GM15510 (cell line): ENCODE data around the gene MEIS2.

Experiments
- POLR2A ChIP-seq: IDR thresholded peaks from 3 replicates; pipeline ENCODE4 v1.6.1; 2011; ENCODE audit warnings: borderline replicate concordance; ENCODE audit not compliant: insufficient read length; ENCODE audit errors: extremely low read depth

MEIS2 gene

GRCh38 chr15:36897834-36898233 lies 202.5 kb downstream of the MEIS2 start:
- no peak for TF ChIP-seq POLR2A

GRCh38 chr15:36896949-36897348 lies 203.4 kb downstream of the MEIS2 start:
- TF ChIP-seq POLR2A = no peak

DNA sequence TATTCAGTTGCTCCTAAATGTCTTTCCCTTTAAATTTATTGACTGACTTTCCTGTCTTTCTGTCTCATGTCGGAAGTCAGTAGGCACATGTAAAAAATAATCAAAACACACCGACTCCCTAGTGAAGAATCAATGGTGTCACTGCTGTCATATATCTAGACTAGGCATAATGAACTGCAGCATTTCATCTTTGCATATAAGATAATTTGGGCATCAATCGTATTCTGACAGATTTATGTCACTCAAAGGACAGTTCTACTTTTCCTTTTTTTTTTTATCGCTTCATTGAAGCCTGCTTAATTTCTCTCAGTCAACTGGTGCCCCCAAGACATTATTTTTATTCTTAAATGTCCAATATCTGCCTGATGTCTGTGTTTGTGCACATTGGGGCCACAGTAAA lies 206.3 kb downstream of the MEIS2 start:
- TF ChIP-seq POLR2A = no peak

- no peak for TF ChIP-seq POLR2A
Observed at GRCh38 chr15:36893276-36893675, 207.1 kb downstream of the MEIS2 start.

GRCh38 chr15:36888011-36888992 lies 212.0 kb downstream of the MEIS2 start:
- no peak for TF ChIP-seq POLR2A

GRCh38 chr15:36887214-36887961 lies 213.0 kb downstream of the MEIS2 start:
- TF ChIP-seq POLR2A = no peak

DNA sequence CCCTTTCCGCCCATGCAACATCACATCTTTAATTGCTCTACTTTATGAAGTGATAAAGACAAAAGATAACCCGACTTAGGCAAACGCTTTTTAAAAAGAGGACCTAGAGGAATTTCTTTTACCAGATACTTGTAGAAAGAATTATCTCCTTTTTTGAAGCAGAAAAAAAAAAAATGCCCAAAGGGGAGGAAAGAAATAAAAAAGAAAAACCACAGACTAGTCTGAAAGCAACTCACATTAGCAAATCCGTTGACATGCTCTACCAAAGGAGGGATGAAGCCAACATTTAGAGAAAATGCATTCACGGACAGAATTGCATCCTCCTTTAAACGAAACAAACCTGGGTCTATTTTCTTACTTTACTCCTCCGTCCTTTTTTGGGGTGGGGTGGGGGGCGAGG lies 213.6 kb downstream of the MEIS2 start:
- TF ChIP-seq POLR2A = no peak

DNA sequence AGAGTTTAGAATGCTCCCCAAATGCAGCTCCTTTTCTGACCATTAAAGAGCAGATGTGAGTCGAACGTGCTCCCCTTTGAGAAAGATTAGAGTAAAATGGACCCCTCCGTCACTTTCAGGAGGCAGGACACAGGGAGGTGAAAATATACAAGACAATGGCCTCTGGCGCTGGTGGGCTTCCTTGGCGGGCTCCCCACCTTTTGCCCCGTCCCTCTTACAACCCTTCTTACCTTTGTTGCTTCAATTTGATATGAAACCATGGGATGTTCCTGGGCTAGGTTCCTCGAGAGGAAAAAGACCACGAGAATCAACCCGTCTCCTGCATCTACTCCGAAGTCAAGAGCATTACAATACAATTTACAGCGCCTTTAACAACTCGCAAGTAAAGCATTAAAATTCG lies 214.2 kb downstream of the MEIS2 start:
- no peak for TF ChIP-seq POLR2A

DNA sequence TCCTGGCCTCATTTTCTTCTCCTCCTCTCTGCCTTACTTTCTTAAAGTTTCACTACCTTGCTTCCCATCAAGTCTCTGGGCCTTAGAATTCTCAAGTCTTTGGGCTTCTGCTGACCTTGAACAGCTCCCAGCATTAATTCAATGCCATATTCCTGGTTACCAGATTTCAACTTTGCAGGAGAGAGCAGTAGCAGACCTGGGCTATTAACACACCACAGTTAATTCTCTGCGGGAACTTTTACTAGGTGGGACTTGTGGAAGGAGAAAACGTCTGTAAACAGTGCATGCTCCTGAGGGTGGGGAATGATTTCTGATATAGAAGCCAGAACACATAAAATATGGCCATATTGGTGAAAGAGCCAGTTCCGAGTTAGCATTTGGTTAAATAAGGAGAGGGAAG lies 214.6 kb downstream of the MEIS2 start:
- no peak for TF ChIP-seq POLR2A

DNA sequence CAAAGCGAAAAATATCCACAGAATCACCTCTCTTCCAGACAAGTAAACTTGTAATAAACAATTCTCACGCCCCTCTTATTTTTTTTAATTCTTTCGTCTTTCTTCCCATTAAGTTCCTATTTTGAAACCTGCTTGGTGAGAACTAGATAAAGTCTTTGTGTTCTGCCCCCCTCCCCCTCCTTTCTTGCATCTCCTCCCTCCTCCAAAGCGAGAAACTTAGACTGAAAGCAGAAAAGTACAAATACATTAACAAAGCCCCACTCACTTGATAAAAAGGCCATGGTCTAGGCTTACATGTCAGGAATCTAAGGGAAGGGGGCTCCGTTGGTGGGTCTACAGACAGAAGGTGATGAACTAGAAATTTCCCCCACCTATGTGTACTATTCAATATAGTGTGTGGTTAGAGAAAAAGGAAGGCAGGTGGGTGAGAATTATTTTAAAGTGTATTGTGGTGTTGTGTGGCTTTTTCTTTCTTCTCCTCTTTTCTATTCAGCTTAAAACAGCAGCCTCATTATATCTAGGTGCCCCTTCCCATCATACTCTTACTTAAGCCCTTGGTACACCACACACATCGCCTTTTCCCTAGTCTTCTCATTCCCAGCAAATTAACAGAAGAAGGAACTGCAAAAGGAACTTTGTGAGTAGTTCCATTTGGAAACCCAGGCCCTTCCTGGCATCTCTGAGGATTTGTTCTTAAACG lies 215.3 kb downstream of the MEIS2 start:
- TF ChIP-seq POLR2A = no peak

DNA sequence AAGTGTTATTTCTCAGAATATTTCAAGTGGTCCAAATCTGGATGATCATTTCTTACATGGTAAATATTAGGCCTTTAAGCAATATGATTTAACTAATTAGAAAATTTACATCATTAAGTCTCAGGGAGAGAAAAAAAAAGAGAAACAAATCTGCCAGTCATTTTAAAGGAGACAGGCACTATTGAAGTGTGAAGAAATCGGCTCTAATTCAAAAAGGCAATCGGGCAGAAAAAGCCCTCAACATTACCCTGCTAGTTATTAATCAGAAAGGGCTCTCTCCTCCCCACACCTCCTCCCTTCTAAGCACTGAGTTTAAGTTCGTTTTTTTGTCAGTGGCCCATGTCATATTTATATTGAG lies 215.9 kb downstream of the MEIS2 start:
- no peak for TF ChIP-seq POLR2A

DNA sequence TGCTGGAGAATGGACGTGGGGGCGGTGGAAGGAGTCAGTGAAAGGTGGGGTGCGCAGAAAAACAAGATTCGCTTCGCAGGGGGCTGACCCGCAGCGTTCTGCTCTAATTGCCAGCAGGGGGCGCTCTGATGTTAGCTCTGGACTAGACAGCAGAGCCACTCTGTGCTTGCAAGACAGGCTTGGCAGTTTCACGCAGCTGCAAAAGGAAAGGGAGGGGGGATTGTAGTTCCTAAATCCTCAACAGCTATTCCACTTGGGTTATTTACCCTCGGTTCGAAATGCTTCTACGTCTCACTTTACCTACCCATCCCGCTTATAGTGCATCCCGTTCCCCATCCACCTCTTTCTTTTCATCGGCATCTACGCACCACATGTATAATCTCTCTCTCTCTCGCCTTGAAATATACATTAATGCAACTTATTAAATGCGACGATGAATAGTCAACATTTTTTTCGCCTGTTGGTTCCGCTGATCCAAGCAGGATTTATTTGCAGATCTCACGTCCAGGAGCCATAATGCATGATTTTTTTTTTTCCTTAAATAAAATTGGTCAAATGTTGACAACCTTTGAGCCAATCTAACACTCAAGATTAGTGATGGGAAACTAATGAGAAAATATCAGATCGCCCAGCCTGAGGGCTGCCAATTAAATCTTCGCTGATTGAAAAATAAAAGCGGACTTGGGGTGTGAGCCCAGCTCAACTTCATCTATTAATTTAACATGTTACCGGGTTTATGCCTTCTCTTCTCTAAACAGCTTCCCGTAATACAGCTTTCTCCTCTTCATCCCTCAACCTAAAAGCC lies 216.4 kb downstream of the MEIS2 start:
- TF ChIP-seq POLR2A = no peak

GRCh38 chr15:36882487-36883131 lies 217.7 kb downstream of the MEIS2 start:
- no peak for TF ChIP-seq POLR2A

- no peak for TF ChIP-seq POLR2A
Observed at GRCh38 chr15:36882056-36882455, 218.3 kb downstream of the MEIS2 start.
